ENCODE results near the gene PTPN1. TPM values are rescaled to one million over a fixed set of nuclear protein-coding genes. Genes with fewer than 3 reads are reported as not detected.

PTPN1 gene
- total RNA-seq, 2 experiments from 2014 or later: 17.1 to 25.1 TPM

- intact Hi-C loops (cut with micrococcal nuclease; ENCODE audit: unreplicated experiment): no loop called here
- BruUV-seq (replicated peaks): no TSS peak
- peaks cover 6% of the 10 kb centered on the region for H4K20me1 ChIP-seq (ENCODE audit: insufficient read depth, low read length)
- no peak overlapping the region for H3K27ac ChIP-seq (ENCODE audit: low read depth, low read length, poor library complexity, severe bottlenecking)
- no peaks in the 10 kb centered on the region; the same call in 1 of the 2 replicates for H3K36me3 ChIP-seq (ENCODE audit: insufficient read depth, low read length)
- H3K4me3 ChIP-seq (ENCODE audit: low read depth, low read length, poor library complexity, severe bottlenecking): no peak overlapping the region
- DNase-seq (ENCODE audit: low spot score): no peak
- no peak overlapping the region for H3K4me2 ChIP-seq (ENCODE audit: low read length)
- ChIA-PET POLR2A (interaction anchor here (0.7 kb wide), 1 partner anchor 11 kb away, joined by 3 read pairs; no protein-coding TSS in a partner anchor), CTCF (ENCODE audit: unreplicated experiment) (no interaction called here)
- H3K9me3 ChIP-seq (ENCODE audit: low read length): no peaks in the 10 kb centered on the region
- H3K4me1 ChIP-seq (ENCODE audit: insufficient read depth, low read length, poor library complexity, severe bottlenecking): peaks cover 34% of the 10 kb centered on the region
- no peak overlapping the region for H2AFZ ChIP-seq (ENCODE audit: low read length)
- no peaks in the 10 kb centered on the region for H3K9me2 ChIP-seq (ENCODE audit: insufficient read depth, low read length)
- TF ChIP-seq CTCF (conservative IDR thresholded peaks at IDR 0.05; ENCODE audit: low read length): no peak
- TF ChIP-seq EZH2phosphoT487 (IDR thresholded peaks at IDR 0.05; ENCODE audit: borderline replicate concordance, low read depth, low read length): no peak
- no peaks in the 10 kb centered on the region; the same call in 1 of the 2 replicates for H3K79me2 ChIP-seq (ENCODE audit: insufficient read depth, low read depth, low read length)
Observed at GRCh38 chr20:50536333-50536732, 26.1 kb downstream of the PTPN1 start.

GRCh38 chr20:50537546-50538201, 27.5 kb downstream of the PTPN1 start:
- Histone ChIP-seq H4K20me1 (ENCODE audit: insufficient read depth, low read length) (peaks cover 16% of the 10 kb centered on the region), H2AFZ (ENCODE audit: low read length) (no peak overlapping the region), H3K9me3 (ENCODE audit: low read length) (no peaks in the 10 kb centered on the region), H3K4me3 (ENCODE audit: low read depth, low read length, poor library complexity, severe bottlenecking) (no peak overlapping the region), H3K36me3 (ENCODE audit: insufficient read depth, low read length) (no peaks in the 10 kb centered on the region; the same call in 1 of the 2 replicates), H3K9me2 (ENCODE audit: insufficient read depth, low read length) (no peaks in the 10 kb centered on the region), H3K4me2 (ENCODE audit: low read length) (no peak overlapping the region), H3K4me1 (ENCODE audit: insufficient read depth, low read length, poor library complexity, severe bottlenecking) (peaks cover 48% of the 10 kb centered on the region), H3K79me2 (ENCODE audit: insufficient read depth, low read depth, low read length) (peaks cover 2% of the 10 kb centered on the region; the same call in 1 of the 2 replicates), H3K27ac (ENCODE audit: low read depth, low read length, poor library complexity, severe bottlenecking) (no peak overlapping the region)
- BruUV-seq (replicated peaks): no TSS peak
- POLR2A ChIA-PET: interaction anchor here (0.5 to 1.5 kb wide), 3 partner anchors 9 to 332 kb away, joined by 3 to 6 read pairs (median 5); no protein-coding TSS in a partner anchor
- TF ChIP-seq EZH2phosphoT487 (IDR thresholded peaks at IDR 0.05; ENCODE audit: borderline replicate concordance, low read depth, low read length): no peak
- no peak for TF ChIP-seq CTCF (conservative IDR thresholded peaks at IDR 0.05; ENCODE audit: low read length)
- intact Hi-C loops (cut with micrococcal nuclease; ENCODE audit: unreplicated experiment): no loop called here
- DNase-seq (ENCODE audit: low spot score): no peak
- CTCF ChIA-PET (ENCODE audit: unreplicated experiment): no interaction called here

GRCh38 chr20:50538276-50538675, 28.1 kb downstream of the PTPN1 start:
- no TSS peak for BruUV-seq (replicated peaks)

More at GRCh38 chr20:50538276-50538675, 28.1 kb downstream of the PTPN1 start:
- no peaks in the 10 kb centered on the region; the same call in 1 of the 2 replicates for H3K36me3 ChIP-seq (ENCODE audit: insufficient read depth, low read length)
- H3K79me2 ChIP-seq (ENCODE audit: insufficient read depth, low read depth, low read length): peaks cover 6% of the 10 kb centered on the region; the same call in 1 of the 2 replicates
- no peak overlapping the region for H3K27ac ChIP-seq (ENCODE audit: low read depth, low read length, poor library complexity, severe bottlenecking)
- POLR2A ChIA-PET: interaction anchor here (0.9 to 1.5 kb wide), 3 partner anchors 9 to 25 kb away, joined by 3 to 6 read pairs (median 3); no protein-coding TSS in a partner anchor
- H4K20me1 ChIP-seq (ENCODE audit: insufficient read depth, low read length): peaks cover 21% of the 10 kb centered on the region
- H2AFZ ChIP-seq (ENCODE audit: low read length): no peak overlapping the region
- no peak for TF ChIP-seq EZH2phosphoT487 (IDR thresholded peaks at IDR 0.05; ENCODE audit: borderline replicate concordance, low read depth, low read length)
- TF ChIP-seq CTCF (conservative IDR thresholded peaks at IDR 0.05; ENCODE audit: low read length): no peak
- H3K4me2 ChIP-seq (ENCODE audit: low read length): no peak overlapping the region
- no peaks in the 10 kb centered on the region for H3K9me2 ChIP-seq (ENCODE audit: insufficient read depth, low read length)
- peaks cover 54% of the 10 kb centered on the region for H3K4me1 ChIP-seq (ENCODE audit: insufficient read depth, low read length, poor library complexity, severe bottlenecking)
- no peak for DNase-seq (ENCODE audit: low spot score)
- CTCF ChIA-PET (ENCODE audit: unreplicated experiment): no interaction called here
- H3K9me3 ChIP-seq (ENCODE audit: low read length): no peaks in the 10 kb centered on the region
- no peak overlapping the region for H3K4me3 ChIP-seq (ENCODE audit: low read depth, low read length, poor library complexity, severe bottlenecking)
- intact Hi-C loops (cut with micrococcal nuclease; ENCODE audit: unreplicated experiment): no loop called here
